Stomach smooth muscle (tissue), 2 donors: ENCODE measurements around the gene SCFD2.
"Not testable (repeated sequence)": the region's sequence is repeated elsewhere in the genome, so short reads cannot be mapped to it uniquely, and the experiment has no call there.

Source experiments
- H3K27ac ChIP-seq: one replicate; pipeline ENCODE4 v1.7.0; 2013; ENCODE audit warnings: mild to moderate bottlenecking, low read length, inconsistent platforms
- H3K27me3 ChIP-seq, 2 donors: one replicate each; pipeline ENCODE4 v1.7.0; 2013; ENCODE audit warnings: low read length in 2 of 2; ENCODE audit not compliant: insufficient read depth in 2 of 2, control insufficient read depth in 1 of 2
- H3K36me3 ChIP-seq, 2 donors: one replicate each; pipeline ENCODE4 v1.7.0; 2013; ENCODE audit warnings: low read length in 2 of 2; ENCODE audit not compliant: control insufficient read depth in 2 of 2, insufficient read depth in 2 of 2
- H3K4me1 ChIP-seq: one replicate; pipeline ENCODE4 v1.7.0; 2013; ENCODE audit warnings: low read length; ENCODE audit not compliant: control insufficient read depth, insufficient read depth
- H3K4me3 ChIP-seq, 2 donors: one replicate each; pipeline ENCODE4 v1.7.0; 2013; ENCODE audit warnings: low read length in 2 of 2
- H3K9ac ChIP-seq, 2 donors: one replicate each; pipeline ENCODE4 v1.7.0; 2013; ENCODE audit warnings: low read length in 2 of 2, mild to moderate bottlenecking in 1 of 2
- H3K9me3 ChIP-seq, 2 donors: one replicate each; pipeline ENCODE4 v1.7.0; 2013; ENCODE audit warnings: low read length in 2 of 2; ENCODE audit not compliant: control insufficient read depth in 2 of 2
- donor health status: healthy.
- donor health status: Pancreatic carcinoma.

Gene SCFD2

DNA sequence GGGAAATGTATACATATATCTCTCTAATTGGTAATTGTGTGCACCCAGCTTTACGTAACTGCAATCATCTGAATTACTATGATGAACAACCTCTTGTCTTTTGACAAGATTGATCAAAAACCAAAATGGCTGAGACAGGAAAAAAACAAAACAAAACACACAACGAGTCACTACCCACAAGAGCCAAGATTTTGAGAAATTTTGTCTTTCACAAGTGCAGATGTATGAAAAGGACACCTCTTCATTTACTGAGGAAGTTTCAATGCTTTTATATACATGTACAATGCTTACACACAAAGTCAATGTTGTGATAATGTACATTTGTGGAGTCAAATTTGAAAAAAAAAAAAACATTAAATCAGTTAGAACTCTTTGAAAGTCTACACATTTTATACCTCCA, 224.6 kb downstream of the SCFD2 start:
- Histone ChIP-seq H3K27me3 (no peaks in the 10 kb centered on the region), H3K27ac (no peak overlapping the region), H3K9ac (no peak overlapping the region), H3K4me3 (no peak overlapping the region), H3K36me3 (peaks cover 0 to 4% of the 10 kb centered on the region in 2 donors), H3K9me3 (no peaks in the 10 kb centered on the region), H3K4me1 (no peaks in the 10 kb centered on the region)

DNA sequence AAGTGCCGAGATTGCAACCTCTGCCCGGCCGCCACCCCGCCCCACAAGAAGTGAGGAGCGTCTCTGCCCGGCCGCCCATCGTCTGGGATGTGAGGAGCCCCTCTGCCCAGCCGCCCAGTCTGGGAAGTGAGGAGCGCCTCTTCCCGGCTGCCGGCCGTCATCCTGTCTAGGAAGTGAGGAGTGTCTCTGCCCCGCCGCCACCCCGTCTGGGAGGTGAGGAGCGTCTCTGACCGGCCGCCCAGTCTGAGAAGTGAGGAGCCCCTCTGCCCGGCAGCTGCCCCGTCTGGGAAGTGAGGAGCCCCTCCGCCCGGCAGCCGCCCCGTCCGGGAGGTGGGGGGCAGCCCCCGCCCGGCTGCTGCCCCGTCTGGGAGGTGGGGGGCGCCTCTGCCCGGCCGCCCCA, 226.6 kb downstream of the SCFD2 start:
- H3K9ac ChIP-seq, H3K27ac ChIP-seq, H3K36me3 ChIP-seq, H3K4me3 ChIP-seq, H3K4me1 ChIP-seq, H3K27me3 ChIP-seq, H3K9me3 ChIP-seq: not testable (repeated sequence)

DNA sequence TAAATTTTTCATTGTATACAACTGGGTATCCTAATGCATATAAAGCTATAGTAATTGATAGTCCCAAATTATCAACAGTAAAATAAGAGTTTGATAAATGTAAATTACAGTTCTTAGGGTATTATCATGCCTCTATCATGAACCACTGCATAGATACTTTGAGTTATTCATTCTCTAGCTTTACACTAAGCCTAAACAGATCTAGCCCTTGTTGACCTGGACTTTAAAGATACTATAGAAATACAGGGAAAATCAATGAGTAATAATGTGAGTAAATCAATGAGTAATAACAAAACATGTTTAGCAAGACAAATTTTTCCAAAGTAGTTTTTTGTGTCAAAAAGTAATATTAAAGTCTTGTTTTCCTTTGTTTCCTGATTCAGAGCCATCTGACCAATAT, 228.4 kb downstream of the SCFD2 start:
- Histone ChIP-seq H3K4me3 (no peak overlapping the region), H3K9me3 (no peaks in the 10 kb centered on the region), H3K36me3 (no peaks in the 10 kb centered on the region), H3K27me3 (no peaks in the 10 kb centered on the region), H3K27ac (no peak overlapping the region), H3K4me1 (no peaks in the 10 kb centered on the region), H3K9ac (no peak overlapping the region)

DNA sequence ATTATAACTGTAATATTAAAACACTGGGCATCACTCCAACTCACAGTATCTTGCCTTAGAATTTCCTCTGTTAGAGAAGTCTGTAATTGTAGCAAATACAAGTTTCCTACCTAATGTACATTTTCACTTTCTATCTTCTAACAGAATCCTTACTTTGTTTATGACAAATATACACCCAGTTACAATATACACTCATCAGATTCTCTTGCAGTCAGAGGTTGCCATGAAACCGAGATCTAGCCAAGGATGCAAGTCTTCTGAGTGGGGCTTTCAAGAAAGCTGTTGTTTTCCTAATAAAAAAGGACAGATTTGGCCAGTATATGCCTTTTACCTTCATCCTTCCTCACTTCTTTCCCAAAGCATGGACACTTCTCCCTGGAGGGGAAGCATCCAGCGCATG, 228.9 kb downstream of the SCFD2 start:
- H3K27ac ChIP-seq, result no peak overlapping the region
- no peaks in the 10 kb centered on the region for H3K4me1 ChIP-seq
- no peaks in the 10 kb centered on the region for H3K27me3 ChIP-seq
- no peak overlapping the region for H3K4me3 ChIP-seq
- H3K9ac ChIP-seq, result no peak overlapping the region
- H3K36me3 ChIP-seq, result no peaks in the 10 kb centered on the region
- no peaks in the 10 kb centered on the region for H3K9me3 ChIP-seq

DNA sequence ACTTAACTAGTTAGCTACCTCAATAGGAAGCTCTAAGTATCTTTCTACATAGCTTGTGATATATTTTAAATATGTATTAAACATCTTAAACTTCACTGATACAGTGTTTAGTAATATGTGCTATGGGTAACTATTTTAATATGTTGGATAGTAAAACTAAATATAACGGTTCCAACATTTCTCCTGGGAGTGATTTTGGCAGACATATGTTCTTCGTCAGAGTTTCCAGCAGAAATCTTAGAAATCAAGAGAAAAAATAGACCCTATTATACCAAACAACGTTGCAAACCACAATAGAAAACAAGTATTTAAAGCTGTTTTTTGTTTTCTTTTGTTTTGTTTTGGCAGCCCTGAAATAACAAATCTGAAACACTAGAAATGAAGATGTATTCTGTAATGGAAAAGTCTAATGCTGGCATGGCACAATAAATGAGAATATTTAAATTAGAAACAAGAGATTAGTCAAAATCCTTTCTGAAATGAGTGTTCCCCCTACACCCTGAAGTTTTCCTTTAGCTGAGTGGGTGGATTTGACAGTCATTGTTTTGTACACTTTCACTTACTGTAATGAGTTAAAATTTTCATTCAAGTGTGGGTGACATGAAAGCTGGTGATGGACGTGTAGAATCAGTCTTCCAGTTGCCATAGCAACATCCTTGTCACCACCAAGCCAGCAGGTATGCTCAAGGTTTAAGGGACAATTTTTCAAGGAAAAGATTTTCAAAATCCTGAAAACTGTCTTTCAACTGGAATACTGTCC, 233.5 kb downstream of the SCFD2 start:
- no peaks in the 10 kb centered on the region for H3K36me3 ChIP-seq
- no peaks in the 10 kb centered on the region for H3K9me3 ChIP-seq
- no peak overlapping the region for H3K27ac ChIP-seq
- no peaks in the 10 kb centered on the region for H3K27me3 ChIP-seq
- H3K9ac ChIP-seq, result no peak overlapping the region
- no peaks in the 10 kb centered on the region for H3K4me1 ChIP-seq
- no peak overlapping the region for H3K4me3 ChIP-seq

DNA sequence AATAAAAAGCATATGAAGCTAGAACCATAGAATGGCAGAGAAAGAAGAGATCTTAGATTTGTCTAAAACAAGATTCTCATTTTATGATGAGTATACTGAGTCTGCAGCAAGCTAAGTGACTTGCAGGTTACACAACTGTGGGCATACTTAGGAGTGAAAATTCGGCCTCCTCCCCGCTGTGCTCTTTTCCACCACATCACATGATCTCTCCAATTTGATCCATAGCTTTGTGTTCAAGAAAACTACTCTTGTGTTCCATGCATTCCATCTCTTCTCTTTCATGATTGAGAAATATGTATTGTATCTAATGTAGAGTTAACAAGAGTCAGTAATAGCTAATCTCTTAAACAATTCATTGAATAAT, 234.3 kb downstream of the SCFD2 start:
- Histone ChIP-seq H3K27ac (no peak overlapping the region), H3K9ac (no peak overlapping the region), H3K9me3 (no peaks in the 10 kb centered on the region), H3K27me3 (no peaks in the 10 kb centered on the region), H3K4me3 (no peak overlapping the region), H3K36me3 (no peaks in the 10 kb centered on the region), H3K4me1 (no peaks in the 10 kb centered on the region)

DNA sequence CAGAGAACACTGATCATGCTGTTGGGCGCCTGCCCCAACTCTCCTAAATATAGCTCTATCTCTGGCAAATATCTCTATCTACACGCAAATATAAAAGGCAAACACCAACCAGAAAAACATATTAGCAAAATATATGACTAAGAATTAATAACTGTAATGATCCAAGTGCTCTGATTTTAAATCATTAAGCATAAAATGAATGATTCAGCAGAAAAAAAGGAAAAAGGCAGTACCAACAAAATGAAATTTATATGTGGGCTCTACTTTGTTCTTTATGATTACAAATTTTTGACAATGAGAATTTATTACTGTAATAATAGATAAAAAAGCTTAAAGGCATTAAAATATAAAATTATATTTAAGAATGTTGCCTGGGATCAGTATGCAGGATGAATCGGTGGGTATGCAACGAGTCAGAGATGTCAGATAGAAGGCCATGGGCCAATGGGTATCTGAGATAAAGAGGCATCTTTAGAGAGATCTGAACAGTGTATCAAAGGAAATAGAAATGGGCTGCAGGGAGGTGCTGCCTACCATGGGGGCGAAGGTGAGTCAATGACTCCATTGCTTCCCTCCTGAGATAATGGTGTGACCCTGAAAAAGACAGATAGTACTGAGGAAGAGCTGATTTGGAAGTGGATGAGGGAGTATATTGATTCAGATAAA, 234.8 kb downstream of the SCFD2 start:
- no peak overlapping the region for H3K27ac ChIP-seq
- no peaks in the 10 kb centered on the region for H3K9me3 ChIP-seq
- H3K4me3 ChIP-seq, result no peak overlapping the region
- no peaks in the 10 kb centered on the region for H3K4me1 ChIP-seq
- no peaks in the 10 kb centered on the region for H3K27me3 ChIP-seq
- H3K9ac ChIP-seq, result no peak overlapping the region
- no peaks in the 10 kb centered on the region for H3K36me3 ChIP-seq

DNA sequence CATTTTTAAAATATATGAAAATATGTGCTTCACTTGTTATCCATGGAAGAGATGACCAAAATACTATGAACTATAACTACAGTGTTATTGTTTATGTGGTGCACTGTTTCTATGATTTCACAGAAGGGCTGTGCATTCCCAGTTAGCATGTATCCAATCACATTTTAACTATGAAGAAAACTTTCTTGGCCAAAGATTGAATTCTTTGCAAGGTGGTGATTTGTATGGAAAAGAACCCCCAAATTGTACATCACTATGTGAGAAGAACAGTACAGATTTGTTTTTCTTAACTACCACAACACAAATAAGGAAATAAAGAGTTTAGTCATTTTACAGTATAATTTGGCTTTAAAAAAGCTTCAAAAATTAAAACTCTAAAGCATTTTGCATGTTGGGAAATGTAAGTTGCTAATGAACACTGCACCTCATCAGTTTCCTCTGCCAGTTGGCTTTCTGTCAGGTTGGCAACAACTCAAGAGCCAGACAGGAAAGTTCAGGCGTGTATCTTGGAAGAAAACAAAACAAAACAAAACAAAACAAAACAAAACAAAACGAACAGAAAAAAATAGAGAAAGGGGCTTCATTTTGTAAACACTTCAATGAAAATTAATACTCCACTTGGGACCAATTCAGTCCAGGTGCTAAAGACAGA, 237.0 kb downstream of the SCFD2 start:
- H3K9me3 ChIP-seq, result no peaks in the 10 kb centered on the region
- H3K36me3 ChIP-seq, result no peaks in the 10 kb centered on the region
- no peak overlapping the region for H3K27ac ChIP-seq
- H3K9ac ChIP-seq, result no peak overlapping the region
- no peak overlapping the region for H3K4me3 ChIP-seq
- H3K27me3 ChIP-seq, result no peaks in the 10 kb centered on the region
- H3K4me1 ChIP-seq, result no peaks in the 10 kb centered on the region

DNA sequence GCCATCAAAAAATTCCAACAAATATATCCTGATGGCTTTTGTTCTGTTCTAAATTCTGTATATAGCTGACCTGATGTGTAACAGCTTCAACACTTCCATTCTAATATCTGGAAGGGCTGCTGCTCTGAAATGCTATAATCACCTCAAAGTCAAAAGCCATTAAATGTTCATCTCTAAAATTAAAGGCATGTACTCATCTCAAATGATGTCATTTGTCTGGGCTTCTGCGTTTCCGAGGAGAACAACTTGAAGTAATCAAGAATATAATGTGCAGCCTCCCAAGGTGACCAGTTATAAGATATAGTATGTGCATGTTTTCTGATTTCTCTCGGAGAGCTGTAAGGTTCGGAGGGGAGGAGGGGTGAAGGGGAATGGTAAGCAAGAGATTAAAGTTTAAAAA, 237.6 kb downstream of the SCFD2 start:
- Histone ChIP-seq H3K9ac (no peak overlapping the region), H3K4me3 (no peak overlapping the region), H3K27ac (no peak overlapping the region), H3K36me3 (no peaks in the 10 kb centered on the region), H3K27me3 (no peaks in the 10 kb centered on the region), H3K9me3 (no peaks in the 10 kb centered on the region), H3K4me1 (no peaks in the 10 kb centered on the region)

DNA sequence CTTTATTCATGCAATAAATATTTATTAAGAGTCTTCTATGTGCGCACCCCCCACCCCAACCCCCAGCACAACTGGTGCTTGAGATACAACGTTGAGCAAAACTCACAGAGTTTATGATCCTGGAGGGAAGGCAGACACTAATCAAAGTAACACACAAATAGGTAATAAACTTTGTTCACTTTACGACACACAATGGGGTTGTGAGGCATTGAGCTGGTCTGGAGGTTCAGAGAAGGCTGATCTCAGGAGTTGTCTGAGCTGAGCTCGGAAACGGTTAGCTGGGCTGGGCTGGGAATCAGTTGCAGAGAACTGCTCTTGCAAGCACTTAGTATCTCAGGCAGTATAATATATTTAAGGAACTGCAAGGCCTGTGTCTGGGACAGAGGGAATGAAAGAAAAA, 238.5 kb downstream of the SCFD2 start:
- Histone ChIP-seq H3K9me3 (no peaks in the 10 kb centered on the region), H3K9ac (no peak overlapping the region), H3K4me1 (no peaks in the 10 kb centered on the region), H3K27me3 (no peaks in the 10 kb centered on the region), H3K4me3 (no peak overlapping the region), H3K27ac (no peak overlapping the region), H3K36me3 (no peaks in the 10 kb centered on the region)

DNA sequence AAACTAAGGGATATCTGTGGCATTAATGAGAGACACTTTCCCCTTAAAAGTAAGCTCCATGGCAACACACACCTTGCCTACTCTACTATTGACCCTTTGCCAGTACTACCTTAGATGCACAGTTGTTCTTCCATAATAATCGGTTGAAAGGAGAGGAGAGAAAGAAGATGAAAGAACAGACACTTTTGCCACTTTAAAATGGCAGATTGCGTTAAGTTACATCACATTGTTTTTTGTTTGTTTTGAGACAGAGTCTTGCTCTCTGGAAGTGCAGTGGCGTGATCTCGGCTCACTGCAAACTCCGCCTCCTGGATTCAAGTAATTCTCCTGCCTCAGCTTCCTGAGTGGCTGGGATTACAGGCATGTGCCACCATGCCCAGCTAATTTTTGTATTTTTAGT, 239.8 kb downstream of the SCFD2 start:
- H3K27ac ChIP-seq, result no peak overlapping the region
- H3K4me1 ChIP-seq, result no peaks in the 10 kb centered on the region
- H3K9me3 ChIP-seq, result no peaks in the 10 kb centered on the region
- no peak overlapping the region for H3K4me3 ChIP-seq
- no peaks in the 10 kb centered on the region for H3K36me3 ChIP-seq
- no peaks in the 10 kb centered on the region for H3K27me3 ChIP-seq
- no peak overlapping the region for H3K9ac ChIP-seq
